CD4-positive, alpha-beta T cell treated with Interleukin-4 for 1 hour (primary cell): Measurements from ENCODE around the gene PHF1.

Source experiments
- DNase-seq, 2 donors: peaks; one replicate each; pipeline ENCODE4 v3.0.0-alpha.2; 2020 to 2022

PHF1 gene

DNA sequence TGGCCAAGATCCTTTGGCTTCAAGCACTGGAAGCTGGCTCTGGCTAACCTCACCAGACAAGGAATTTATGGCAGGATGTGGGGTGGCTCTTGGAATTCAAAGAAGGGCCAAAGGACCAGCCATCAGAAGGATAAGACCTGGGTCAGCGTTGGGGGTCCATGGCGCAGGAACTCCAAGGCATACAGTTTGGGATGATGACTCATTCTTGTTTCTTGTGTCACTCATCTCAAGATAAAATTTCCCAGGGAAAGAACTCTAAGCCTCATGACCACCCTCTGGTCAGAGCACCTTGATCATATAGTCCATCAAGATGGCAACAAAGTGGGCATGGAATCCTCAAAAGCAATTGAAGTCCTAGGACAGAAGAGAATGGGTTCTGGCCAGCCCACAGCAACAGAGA is 48.4 kb downstream of the PHF1 start:
- DNase-seq: no peak
